ENCODE results near the gene MAPKAPK3. TPM values are rescaled to one million over a fixed set of nuclear protein-coding genes. Genes with fewer than 3 reads are reported as not detected.

Gene MAPKAPK3
- total RNA-seq, 2 experiments from 2014 or later = 204 to 205 TPM

DNA sequence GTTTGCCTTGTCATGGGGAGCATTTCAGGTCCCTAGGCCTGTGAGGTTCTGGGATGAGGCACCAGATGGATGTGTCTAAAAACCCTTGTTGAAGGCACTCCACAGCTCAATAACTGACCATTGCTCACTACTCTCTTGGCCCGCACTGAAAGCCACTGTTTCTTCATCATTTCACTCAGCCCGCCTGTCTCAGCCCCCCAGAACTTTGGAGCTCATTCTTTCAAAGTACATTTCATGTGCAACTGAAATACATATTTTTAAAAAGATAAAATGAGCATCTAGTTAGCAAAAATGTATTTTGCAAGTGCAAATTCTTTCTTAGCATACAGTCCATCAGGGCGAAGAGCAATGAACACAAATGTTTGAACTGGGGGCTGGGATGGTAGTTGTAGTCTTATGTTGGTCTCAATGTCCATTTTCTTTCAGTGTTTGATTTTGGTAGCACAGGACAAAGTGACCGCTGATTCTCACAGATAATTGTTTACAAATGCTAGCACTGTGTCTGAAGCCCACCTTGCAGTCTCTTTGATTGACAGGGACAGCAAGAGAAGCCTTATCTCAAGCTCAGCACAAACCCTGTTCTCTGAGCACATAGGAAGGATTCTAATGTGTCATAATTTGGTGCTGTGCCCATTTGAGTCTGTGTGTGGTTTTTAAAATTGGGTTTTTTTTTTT is 28.1 kb upstream of the MAPKAPK3 start:
- intact Hi-C loops (cut with micrococcal nuclease) = no loop called here
- no peak for ATAC-seq
- Mint-ChIP-seq H3K36me3 (ENCODE audit: low read depth) (peaks cover 60% of the 10 kb centered on the region), H3K4me1 (ENCODE audit: low read depth) (peaks cover 88% of the 10 kb centered on the region), H3K27me3 (no peaks in the 10 kb centered on the region), H3K27ac (peak overlapping the region; percentile 100), H3K9me3 (no peaks in the 10 kb centered on the region), H3K4me3 (peak overlapping the region; percentile 59)
- ChIA-PET CTCF (interaction anchor here (1.6 to 10.4 kb wide), 5 partner anchors 15 to 47 kb away, joined by 5 to 283 read pairs (median 129); partner anchors contain the start of genes C3orf18, CISH, HEMK1 and MAPKAPK3), POLR2A (interaction anchor here (0.9 to 25.8 kb wide), 7 partner anchors 14 to 804 kb away, joined by 3 to 1836 read pairs (median 5); partner anchors contain the start of genes C3orf18, CISH, HEMK1 and MAPKAPK3)
- DNase-seq = no peak
- TF ChIP-seq, protein P1, sequence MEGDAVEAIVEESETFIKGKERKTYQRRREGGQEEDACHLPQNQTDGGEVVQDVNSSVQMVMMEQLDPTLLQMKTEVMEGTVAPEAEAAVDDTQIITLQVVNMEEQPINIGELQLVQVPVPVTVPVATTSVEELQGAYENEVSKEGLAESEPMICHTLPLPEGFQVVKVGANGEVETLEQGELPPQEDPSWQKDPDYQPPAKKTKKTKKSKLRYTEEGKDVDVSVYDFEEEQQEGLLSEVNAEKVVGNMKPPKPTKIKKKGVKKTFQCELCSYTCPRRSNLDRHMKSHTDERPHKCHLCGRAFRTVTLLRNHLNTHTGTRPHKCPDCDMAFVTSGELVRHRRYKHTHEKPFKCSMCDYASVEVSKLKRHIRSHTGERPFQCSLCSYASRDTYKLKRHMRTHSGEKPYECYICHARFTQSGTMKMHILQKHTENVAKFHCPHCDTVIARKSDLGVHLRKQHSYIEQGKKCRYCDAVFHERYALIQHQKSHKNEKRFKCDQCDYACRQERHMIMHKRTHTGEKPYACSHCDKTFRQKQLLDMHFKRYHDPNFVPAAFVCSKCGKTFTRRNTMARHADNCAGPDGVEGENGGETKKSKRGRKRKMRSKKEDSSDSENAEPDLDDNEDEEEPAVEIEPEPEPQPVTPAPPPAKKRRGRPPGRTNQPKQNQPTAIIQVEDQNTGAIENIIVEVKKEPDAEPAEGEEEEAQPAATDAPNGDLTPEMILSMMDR (IDR thresholded peaks at IDR 0.05) = no peak

DNA sequence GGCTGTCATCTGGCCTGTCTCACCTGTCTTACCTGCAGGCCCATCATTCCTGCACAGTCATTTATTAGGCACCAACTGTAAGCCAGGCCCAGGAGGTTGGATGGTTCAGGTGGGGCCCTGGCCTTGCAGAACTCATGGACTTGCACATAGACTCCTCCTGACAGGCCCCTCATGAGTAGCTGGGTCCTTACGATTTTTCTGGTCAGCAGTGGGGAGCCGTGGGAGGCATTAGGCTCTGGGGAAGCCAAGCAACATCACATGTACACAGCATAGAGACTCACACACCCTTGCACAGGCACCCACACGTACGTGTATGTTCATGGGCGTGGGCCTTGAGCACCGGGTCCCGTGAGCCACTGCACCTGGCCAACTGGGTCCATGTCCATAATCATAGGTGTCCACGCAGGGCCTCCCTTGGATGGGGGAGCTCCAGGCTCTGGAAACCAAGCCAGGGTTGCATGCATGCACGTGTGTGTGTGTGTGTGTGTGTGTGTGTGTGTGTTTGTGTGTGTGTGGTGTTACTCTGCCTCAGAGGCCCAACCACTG is 25.7 kb upstream of the MAPKAPK3 start:
- intact Hi-C loops (cut with micrococcal nuclease) = no loop called here
- DNase-seq (peak; percentile 65), ATAC-seq (peak; percentile 9)
- Mint-ChIP-seq H3K4me1 (ENCODE audit: low read depth) (peaks cover 85% of the 10 kb centered on the region), H3K27me3 (no peaks in the 10 kb centered on the region), H3K4me3 (peak overlapping the region; percentile 49), H3K9me3 (no peaks in the 10 kb centered on the region), H3K36me3 (ENCODE audit: low read depth) (peaks cover 53% of the 10 kb centered on the region), H3K27ac (peak overlapping the region; percentile 100)
- CTCF ChIA-PET = interaction anchor here (1.0 to 10.4 kb wide), 5 partner anchors 13 to 61 kb away, joined by 5 to 283 read pairs (median 129); partner anchors contain the start of genes C3orf18, CISH, HEMK1 and MAPKAPK3
- POLR2A ChIA-PET = interaction anchor here (0.7 to 25.8 kb wide), 4 partner anchors 16 to 38 kb away, joined by 3 to 1836 read pairs (median 428); partner anchors contain the start of genes C3orf18, CISH, HEMK1 and MAPKAPK3
- TF ChIP-seq, protein P1 (IDR thresholded peaks at IDR 0.05) = no peak

- intact Hi-C loops (cut with micrococcal nuclease) = no loop called here
- DNase-seq = peak; percentile 56
- POLR2A ChIA-PET = interaction anchor here (1.0 to 25.8 kb wide), 5 partner anchors 16 to 794 kb away, joined by 3 to 1836 read pairs (median 4); partner anchors contain the start of genes C3orf18, CISH, HEMK1 and MAPKAPK3
Measured at GRCh38 chr3:50592568-50592967, 24.4 kb upstream of the MAPKAPK3 start.

GRCh38 chr3:50594253-50594785 is 22.6 kb upstream of the MAPKAPK3 start:
- intact Hi-C loops (cut with micrococcal nuclease) = no loop called here
- H3K27me3 Mint-ChIP-seq = no peaks in the 10 kb centered on the region
- ATAC-seq (no peak), DNase-seq (no peak)
- TF ChIP-seq, protein P1 (IDR thresholded peaks at IDR 0.05) = no peak
- no peak overlapping the region for H3K4me3 Mint-ChIP-seq
- POLR2A ChIA-PET = interaction anchor here (0.7 to 25.8 kb wide), 6 partner anchors 9 to 792 kb away, joined by 3 to 1836 read pairs (median 4); partner anchors contain the start of genes C3orf18, CISH, HEMK1 and MAPKAPK3
- H3K9me3 Mint-ChIP-seq = no peaks in the 10 kb centered on the region
- H3K4me1 Mint-ChIP-seq (ENCODE audit: low read depth) = peaks cover 70% of the 10 kb centered on the region
- CTCF ChIA-PET = interaction anchor here (1.2 to 10.4 kb wide), 4 partner anchors 10 to 58 kb away, joined by 3 to 283 read pairs (median 173); partner anchors contain the start of genes C3orf18, HEMK1 and MAPKAPK3
- peak overlapping the region; percentile 100 for H3K27ac Mint-ChIP-seq
- peaks cover 49% of the 10 kb centered on the region for H3K36me3 Mint-ChIP-seq (ENCODE audit: low read depth)

More at GRCh38 chr3:50592568-50592967, 24.4 kb upstream of the MAPKAPK3 start:
- H3K9me3 Mint-ChIP-seq = no peaks in the 10 kb centered on the region
- peaks cover 47% of the 10 kb centered on the region for H3K36me3 Mint-ChIP-seq (ENCODE audit: low read depth)
- no peaks in the 10 kb centered on the region for H3K27me3 Mint-ChIP-seq
- peak overlapping the region; percentile 100 for H3K27ac Mint-ChIP-seq
- peak overlapping the region; percentile 67 for H3K4me3 Mint-ChIP-seq
- peaks cover 72% of the 10 kb centered on the region for H3K4me1 Mint-ChIP-seq (ENCODE audit: low read depth)
- TF ChIP-seq, protein P1 (IDR thresholded peaks at IDR 0.05) = no peak
- no peak for ATAC-seq
- CTCF ChIA-PET = interaction anchor here (0.7 to 10.4 kb wide), 5 partner anchors 12 to 246 kb away, joined by 4 to 283 read pairs (median 129); partner anchors contain the start of genes C3orf18, CISH, HEMK1 and MAPKAPK3

Measured in activated CD8-positive, alpha-beta T cell treated with anti-CD3 and anti-CD28 coated beads for 36 hours (primary cell).